ENCODE data around the gene ACVR1C.
"Not testable (repeated sequence)": the region's sequence is repeated elsewhere in the genome, so short reads cannot be mapped to it uniquely, and the experiment has no call there.

The ACVR1C gene

GRCh38 chr2:157574165-157574564 lies 54.5 kb downstream of the ACVR1C start:
- no peak for DNase-seq (ENCODE audit: low read depth)

- DNase-seq (ENCODE audit: low read depth), result no peak
Observed at GRCh38 chr2:157572725-157573124, 55.9 kb downstream of the ACVR1C start.

GRCh38 chr2:157566623-157567022 lies 62.0 kb downstream of the ACVR1C start:
- not testable (repeated sequence) for DNase-seq (ENCODE audit: low read depth)

- DNase-seq (ENCODE audit: low read depth), result not testable (repeated sequence)
Observed at GRCh38 chr2:157566113-157566512, 62.6 kb downstream of the ACVR1C start.

- no peak for DNase-seq (ENCODE audit: low read depth)
Observed at GRCh38 chr2:157565550-157565949, 63.1 kb downstream of the ACVR1C start.

- no peak for DNase-seq (ENCODE audit: low read depth)
Observed at GRCh38 chr2:157559890-157560289, 68.8 kb downstream of the ACVR1C start.

GRCh38 chr2:157559461-157559860 lies 69.2 kb downstream of the ACVR1C start:
- DNase-seq (ENCODE audit: low read depth), result no peak

- peak; percentile 15 for DNase-seq (ENCODE audit: low read depth)
Observed at GRCh38 chr2:157559061-157559460, 69.6 kb downstream of the ACVR1C start.

- no peak for DNase-seq (ENCODE audit: low read depth)
Observed at GRCh38 chr2:157557770-157558169, 70.9 kb downstream of the ACVR1C start.

GRCh38 chr2:157540102-157540501 lies 88.6 kb downstream of the ACVR1C start:
- no peak for DNase-seq (ENCODE audit: low read depth)

GRCh38 chr2:157538064-157538463 lies 90.6 kb downstream of the ACVR1C start:
- DNase-seq (ENCODE audit: low read depth), result no peak

- DNase-seq (ENCODE audit: low read depth), result no peak
Observed at GRCh38 chr2:157536815-157537214, 91.8 kb downstream of the ACVR1C start.

GRCh38 chr2:157528963-157529751 lies 99.5 kb downstream of the ACVR1C start:
- no peak for DNase-seq (ENCODE audit: low read depth)

GRCh38 chr2:157526070-157526469 lies 102.6 kb downstream of the ACVR1C start:
- no peak for DNase-seq (ENCODE audit: low read depth)

GRCh38 chr2:157523270-157524247 lies 105.1 kb downstream of the ACVR1C start:
- DNase-seq (ENCODE audit: low read depth), result no peak

GRCh38 chr2:157514966-157515365 lies 113.7 kb downstream of the ACVR1C start:
- not testable (repeated sequence) for DNase-seq (ENCODE audit: low read depth)

- no peak for DNase-seq (ENCODE audit: low read depth)
Observed at GRCh38 chr2:157509744-157510143, 118.9 kb downstream of the ACVR1C start.

- no peak for DNase-seq (ENCODE audit: low read depth)
Observed at GRCh38 chr2:157508676-157509075, 120.0 kb downstream of the ACVR1C start.

- DNase-seq (ENCODE audit: low read depth), result no peak
Observed at GRCh38 chr2:157506586-157506985, 122.1 kb downstream of the ACVR1C start.

- DNase-seq (ENCODE audit: low read depth), result no peak
Observed at GRCh38 chr2:157504623-157505022, 124.0 kb downstream of the ACVR1C start.

- no peak for DNase-seq (ENCODE audit: low read depth)
Observed at GRCh38 chr2:157501026-157501425, 127.6 kb downstream of the ACVR1C start.

GRCh38 chr2:157500334-157500733 lies 128.3 kb downstream of the ACVR1C start:
- DNase-seq (ENCODE audit: low read depth), result no peak

GRCh38 chr2:157498483-157498882 lies 130.2 kb downstream of the ACVR1C start:
- DNase-seq (ENCODE audit: low read depth), result no peak
